Measurements from ENCODE around the gene ADCY5.

The ADCY5 gene

DNA sequence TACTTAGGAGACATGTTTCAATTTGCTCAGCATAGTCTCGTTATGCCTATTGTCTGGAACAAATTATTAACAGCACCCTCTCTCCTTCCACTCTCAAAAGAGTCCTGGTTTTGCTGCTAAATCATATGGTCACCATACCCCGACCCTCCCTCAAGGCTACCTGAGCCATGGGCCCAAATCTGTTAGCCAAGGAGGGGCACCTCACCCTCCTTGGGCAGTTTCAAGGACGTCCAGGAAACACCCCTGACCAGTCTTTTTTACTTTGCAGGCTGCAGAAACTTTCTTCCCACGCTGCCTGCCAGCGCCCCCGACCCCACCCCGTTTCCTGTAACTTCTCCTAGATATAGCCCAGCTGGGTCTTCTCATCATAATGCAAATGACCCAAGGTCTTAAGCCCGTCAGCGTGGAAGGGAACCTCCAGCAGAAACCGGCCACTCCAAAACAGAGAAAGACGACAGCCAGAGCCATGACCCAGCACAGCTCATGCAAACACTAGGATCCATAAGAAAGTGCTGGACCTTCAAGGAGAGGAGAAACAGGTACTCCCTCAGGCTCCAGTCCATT lies 62.3 kb downstream of the ADCY5 start:
- DNase-seq (ENCODE audit: low read depth in 3 of 3): no peak

DNA sequence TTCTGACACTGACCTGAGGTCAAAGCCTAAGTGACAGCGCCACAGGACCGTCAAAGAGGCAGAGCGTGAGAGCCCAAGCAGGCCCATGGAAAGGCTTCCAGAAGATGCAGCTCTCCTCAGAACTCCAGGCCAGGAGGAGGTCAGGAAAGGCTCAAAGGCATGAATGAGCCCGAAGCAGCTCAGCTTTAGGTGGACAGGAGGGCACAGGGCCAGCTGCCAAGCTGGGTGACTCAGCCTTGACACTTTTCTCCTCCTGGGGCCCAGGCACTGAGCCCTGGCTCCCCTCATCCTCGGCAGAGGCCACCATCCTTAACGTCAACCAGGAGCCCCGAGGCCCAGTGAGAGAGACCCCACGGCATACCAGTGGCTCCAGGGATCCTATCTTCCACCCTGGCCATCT lies 62.9 kb downstream of the ADCY5 start:
- DNase-seq (ENCODE audit: low read depth in 3 of 3): no peak

DNA sequence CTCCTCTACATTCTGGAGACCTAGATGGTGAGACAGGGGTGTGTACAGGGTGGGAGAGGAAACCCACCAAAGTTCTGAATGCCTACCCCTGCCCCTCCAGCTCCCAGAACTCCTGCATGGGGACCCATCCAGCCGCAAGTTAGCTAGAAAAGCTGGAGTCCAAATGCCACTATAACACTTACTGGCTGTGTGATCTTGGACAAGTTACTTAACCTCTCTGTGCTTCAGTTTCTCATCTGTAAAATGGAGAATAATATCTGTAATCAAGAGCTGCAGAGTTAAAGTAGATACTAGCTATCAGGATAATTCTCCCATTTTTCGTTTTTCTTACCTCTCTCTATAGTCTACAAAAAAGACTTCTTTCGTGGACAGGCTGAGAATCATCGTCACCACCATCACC lies 63.4 kb downstream of the ADCY5 start:
- DNase-seq (ENCODE audit: low read depth in 3 of 3): no peak

DNA sequence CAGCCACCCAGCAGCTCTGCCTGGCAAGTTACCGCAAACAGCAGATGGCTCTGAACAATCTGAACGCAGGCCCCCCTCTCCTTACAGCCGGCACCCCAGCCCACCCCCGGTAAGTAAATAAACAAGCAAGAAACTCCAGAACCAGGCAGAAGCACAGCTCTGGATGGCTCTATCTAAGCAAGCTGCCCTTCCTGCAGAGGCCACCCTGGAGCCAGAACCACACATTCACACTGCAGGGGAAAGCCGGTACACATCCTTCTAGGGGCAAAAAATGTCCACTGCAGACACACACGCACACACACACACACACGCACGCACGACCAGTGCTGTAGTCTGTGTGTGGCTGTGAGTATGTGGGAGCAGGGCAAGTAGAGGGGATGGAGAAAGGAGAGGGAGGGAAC lies 63.9 kb downstream of the ADCY5 start:
- DNase-seq (ENCODE audit: low read depth in 3 of 3): no peak

DNA sequence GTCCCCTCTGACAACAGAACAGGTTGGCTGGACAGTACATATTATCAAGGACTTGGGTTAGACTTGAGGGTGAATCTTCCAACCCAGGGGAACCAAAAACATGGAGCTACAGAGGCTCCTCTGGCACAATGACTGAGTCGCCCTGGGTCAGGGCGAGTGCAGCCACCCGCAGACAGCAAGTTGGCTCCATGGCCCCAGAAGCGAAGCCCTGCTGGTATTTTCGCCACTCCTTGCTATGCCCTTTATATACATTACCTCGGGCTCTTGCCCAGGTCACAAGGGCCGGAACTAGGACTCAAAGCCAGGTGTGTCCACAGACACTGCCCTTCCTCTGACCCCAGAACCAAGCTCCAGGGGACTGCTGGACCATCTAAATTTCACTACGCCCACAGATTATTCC lies 64.6 kb downstream of the ADCY5 start:
- no peak for DNase-seq (ENCODE audit: low read depth in 3 of 3)

DNA sequence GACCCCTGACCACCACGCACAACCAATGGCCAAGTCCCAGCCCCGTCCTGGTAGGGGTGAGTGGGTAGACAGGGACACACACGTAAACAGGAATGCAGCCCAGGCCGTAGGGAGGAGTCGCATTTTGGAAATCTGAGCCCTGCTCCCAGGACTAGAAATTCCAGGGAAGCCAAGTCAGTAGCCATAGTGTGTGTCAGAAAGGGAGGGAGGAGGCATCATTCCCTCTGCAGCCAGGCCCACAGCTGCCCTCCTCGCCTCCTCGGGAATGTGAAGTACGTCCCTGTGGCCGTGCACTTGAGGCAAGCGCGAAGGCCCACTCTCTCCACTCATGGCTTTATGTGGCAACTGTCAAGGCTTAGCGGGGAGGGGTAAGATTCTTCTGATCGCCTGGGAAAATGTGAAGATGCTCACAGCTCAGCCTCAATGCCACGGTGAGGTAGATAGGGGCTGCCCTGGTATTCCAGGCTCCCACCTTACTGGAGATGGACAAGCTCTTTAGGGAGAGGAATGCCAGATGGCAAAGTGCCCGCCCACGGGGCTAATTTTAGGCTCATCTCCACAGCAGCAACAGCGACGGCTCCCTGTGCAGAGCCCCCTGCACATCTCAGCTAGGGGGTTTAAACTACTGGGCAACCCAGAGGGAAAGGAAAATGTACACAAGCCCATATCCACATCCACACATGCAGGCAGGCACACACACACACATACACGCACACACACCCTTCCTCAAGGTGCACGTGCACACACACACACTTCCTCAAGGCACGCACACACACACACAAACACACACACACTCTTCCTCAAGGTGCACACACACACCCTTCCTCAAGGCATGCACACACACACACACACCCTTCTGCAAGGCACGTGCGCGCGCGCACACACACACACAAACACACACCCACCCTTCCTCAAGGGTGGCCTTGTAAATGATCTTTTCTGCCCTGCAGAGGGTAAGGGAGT lies 65.5 kb downstream of the ADCY5 start:
- DNase-seq (ENCODE audit: low read depth in 3 of 3): no peak

DNA sequence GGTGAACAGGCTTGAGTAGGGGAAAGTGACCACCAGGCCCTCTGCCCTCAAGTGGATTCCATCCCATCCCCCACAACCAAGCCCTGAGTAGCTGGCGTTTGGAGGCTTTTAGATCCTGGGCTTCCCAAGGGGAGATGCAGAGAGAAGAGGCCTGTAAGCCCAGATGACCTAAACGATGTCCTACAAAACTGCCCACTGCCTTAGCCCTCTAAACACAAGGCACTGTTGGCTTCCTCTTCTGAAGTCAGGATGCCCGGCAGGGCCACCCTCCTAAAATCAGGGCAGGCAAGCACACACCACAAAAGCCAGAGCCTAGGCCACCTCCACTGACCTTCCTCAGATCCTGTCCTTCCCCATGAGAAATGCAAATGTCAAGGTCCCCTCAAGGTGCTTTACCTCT lies 68.6 kb downstream of the ADCY5 start:
- no peak for DNase-seq (ENCODE audit: low read depth in 3 of 3)

DNA sequence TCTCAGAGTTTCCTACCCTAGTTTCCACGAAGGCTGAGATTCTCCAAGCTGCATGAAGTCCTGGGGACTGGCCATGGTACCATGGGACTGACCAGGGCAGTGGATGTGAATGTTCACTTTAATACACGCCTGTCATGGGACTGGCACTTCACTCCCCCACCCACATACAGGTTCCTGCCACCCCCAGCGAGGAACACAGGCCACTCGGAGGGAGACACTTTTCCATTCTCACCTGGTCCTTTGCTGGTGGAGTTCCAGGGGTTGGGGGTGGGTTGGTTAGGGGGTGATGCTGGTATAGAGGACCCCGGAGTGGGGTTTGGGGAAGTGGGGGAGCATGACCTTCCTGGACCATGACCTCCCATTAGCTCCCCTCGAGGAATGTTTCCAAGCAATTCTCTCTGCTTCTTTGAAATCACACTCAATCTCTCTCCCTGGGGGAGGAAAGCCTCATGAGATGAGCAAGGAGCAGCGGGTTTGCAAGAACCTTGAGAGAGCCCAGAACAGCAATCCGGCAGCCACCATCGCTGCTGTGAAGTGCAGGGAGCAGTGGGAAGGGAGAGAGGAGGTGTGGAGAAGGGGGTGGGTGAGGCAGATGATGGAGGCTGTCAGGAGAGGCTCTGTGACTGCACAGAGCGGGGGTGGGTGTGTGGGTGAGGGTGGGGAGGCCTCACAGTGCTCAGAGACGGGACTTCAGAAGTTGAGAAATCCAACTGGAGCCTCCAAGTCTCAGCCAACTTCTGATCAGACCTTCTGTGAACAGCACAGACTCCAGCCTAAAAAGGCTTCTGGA lies 69.7 kb downstream of the ADCY5 start:
- DNase-seq (ENCODE audit: low read depth in 3 of 3): no peak

DNA sequence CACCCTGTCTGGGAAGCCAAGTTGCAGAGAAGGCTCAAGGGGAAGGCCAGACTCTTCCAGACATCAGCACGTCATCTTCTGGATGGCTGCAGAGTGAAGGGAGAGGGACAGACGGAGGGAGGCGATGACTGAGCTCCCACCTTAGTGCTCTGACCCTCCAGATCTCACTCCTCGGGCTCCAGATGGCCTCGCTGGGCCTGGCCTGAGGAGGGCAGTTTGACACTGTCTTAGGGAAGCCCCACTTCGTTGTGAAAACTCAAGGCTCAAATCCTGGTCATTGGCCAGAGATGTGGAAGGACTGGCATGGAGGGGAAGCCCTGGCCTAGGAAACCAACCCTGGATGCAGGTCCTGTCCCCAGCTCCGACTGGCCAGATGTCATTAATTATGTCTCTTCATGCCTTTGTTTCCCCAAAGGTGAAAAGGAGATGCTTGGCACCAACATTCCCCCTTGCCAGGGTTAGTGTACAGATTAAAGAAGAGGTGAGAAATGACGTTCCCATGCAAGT lies 70.4 kb downstream of the ADCY5 start:
- no peak for DNase-seq (ENCODE audit: low read depth in 3 of 3)

DNA sequence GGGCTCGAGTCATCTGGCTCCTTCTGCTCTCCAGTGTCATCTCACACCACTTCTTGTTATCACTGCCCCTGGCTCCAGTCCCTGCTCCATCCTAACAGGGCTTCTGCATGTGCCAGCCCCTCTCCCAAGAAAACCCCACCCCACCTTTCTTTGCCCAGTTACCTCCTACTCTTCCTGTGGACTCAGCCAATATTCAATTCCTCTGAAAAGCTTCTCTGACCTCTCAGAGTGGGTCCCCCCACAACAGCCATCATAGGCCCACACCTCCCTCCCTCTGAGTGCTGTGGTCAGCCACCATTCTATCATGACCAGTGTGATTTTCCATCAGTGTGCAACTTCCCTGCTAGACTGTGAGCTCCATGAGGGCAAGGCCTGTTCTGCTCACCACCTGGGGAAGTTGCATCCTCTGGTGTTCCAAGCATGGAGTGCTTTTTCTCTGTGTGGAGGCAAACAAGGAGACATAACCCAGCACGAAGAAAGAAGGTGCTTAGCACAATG lies 71.6 kb downstream of the ADCY5 start:
- DNase-seq (ENCODE audit: low read depth in 3 of 3): no peak

DNA sequence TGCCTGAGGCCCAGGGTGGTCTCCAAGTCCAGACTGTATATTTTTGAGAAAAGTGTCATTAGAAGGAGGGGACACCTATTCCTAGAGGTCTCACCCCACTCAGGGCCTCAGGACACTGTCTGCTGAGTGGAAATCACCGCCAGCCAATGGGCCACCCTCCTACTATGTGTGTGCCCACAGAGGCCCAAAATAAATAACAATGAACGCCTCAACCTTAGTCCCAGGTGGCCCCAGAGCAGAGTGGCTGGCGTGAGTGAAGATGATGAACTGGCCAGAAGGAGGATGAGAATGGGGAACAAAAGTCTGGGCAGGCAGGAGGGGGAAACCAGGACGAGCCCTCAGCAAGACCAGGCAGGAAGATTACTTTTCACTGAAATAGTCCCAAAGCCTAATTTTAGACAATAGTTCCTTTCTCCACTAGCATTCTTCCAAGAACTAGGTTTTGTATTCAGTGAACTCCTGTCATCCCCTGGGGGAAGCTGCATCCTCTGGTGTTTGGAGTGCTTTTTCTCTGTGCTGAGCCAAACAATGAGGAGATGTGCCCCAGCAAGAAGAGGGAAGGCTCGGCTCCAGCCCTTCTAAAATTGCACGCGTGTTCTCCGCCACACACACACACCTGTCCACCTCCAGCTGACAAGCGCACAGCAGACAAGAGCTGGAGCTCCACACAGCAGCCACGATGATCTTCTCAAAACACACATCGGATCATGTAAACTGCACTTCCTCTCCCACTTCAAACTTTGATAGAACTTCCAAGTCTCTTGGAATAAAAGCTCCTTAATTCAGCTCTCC lies 72.2 kb downstream of the ADCY5 start:
- DNase-seq (ENCODE audit: low read depth in 3 of 3): no peak

DNA sequence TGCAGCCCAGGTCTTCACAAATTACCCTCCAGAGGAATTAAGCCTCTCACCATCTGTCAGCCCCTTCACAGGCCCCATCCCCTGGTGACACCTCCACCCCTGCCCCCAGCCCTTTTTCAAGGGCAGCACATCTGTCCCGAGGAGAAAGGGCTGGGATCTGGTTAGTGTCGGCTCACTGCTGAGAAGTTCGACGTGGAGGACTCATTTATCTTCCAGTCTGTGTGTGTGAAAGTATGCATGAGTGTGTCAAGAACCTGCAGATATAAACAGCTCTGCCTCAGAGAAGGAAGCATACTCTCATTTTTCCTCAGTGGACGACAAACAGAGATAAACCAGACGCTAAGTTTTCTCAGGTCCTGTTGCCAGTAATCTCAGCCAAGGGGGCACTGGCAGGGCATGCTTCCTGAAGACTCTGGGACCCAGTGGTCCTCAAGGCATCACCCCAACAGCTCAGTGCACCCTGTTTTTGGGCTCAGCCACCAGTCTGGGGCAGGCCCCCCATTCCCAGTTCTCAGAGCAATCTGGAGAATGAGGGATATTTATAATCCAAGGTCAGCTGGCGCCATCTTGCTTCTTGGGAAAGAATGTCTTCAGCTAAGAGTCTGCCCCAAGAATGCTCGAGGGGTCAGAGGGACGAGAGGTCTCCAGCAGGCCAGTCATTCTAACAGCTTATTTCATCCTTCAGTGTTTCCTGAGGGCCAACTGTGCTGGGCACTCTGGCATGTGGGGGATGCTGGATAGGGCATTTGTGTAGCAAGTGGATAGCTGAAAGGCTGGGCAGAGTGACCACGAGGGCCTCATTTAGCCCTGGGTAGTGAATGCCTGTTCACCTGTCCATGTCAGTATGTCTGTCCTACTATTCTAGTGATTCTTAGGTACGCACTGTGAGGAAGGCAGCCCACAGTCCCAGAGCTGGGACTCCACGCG lies 73.6 kb downstream of the ADCY5 start:
- no peak for DNase-seq (ENCODE audit: low read depth in 3 of 3)

DNA sequence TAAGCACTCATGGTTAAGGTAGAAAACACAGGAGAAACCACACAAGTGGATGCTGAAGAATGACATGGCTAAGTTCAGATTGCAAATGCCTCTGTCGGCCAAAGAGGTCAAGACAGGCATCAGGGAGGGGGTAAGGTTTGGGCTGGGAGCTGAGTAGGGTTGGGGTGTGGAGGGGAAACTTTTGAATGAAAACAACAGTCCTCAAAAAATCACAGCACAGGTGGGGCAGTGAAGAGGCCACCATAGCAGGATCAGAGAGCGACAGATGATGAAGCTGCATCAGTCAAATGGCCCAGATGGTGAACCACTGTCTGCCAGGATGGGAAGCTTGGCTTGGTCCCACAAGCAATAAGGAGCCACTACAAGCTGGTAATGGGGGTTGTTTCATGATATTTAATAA lies 74.9 kb downstream of the ADCY5 start:
- DNase-seq (ENCODE audit: low read depth in 3 of 3): no peak

DNA sequence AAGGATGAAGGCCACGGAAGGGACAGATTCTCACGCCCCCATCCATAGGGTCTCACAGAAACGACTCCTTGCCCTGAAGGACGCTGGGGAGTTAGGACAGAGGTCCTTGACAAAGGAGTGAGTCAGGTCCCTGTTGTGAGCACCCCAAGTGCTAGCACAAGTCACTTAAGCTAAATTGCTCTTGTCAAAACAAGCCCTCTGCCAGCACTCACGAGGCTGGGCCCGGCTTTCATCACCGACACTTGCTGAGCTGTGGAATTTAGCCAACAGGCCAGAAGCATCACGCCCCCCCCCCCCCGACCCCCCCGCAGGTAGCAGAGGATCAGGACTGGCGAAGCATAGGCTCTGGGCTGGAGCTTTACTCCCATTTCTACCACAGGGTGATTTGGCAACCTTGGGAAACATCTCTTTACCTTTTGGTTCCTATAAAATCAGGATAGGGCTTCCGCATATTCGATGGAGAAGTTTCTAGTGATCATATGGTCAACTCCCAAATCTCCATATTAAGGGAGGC lies 75.4 kb downstream of the ADCY5 start:
- no peak for DNase-seq (ENCODE audit: low read depth in 3 of 3)

DNA sequence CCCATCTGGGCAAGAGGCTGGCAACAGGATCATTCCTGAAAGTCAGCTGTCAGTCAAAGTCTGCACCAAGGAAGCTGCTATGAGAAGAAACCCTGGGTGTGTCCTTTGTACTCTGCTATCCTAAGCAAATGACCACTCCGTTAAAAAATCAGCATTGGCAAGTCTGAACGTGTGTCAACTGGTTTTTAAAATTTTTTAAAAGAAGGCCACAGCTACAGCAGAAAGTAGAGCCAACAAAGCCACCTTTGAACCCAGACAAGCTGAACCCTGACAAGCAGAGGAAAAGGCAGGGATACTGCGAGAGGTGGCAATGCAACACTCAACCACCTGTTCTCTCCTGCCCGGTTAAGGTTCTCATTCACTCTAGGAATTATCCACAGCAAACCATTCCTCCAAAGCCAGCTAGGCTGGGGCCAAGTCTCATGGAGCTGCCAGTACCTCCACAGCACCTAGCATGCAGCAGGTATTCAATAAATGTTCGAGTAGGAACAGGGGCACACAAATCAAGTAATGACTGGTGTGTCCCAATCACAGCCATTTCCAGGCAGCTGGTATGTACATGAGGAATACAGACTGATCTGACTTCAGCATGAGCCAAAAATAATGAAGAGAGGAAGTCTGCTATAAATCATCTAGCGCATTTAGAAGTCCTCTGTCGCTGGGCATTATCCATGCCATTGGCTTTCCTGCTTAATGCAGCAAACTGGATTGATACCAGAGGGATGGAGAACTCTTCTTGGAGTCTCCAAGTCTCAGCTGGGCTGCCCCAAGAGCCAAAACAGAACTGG lies 76.0 kb downstream of the ADCY5 start:
- DNase-seq (ENCODE audit: low read depth in 3 of 3): no peak

DNA sequence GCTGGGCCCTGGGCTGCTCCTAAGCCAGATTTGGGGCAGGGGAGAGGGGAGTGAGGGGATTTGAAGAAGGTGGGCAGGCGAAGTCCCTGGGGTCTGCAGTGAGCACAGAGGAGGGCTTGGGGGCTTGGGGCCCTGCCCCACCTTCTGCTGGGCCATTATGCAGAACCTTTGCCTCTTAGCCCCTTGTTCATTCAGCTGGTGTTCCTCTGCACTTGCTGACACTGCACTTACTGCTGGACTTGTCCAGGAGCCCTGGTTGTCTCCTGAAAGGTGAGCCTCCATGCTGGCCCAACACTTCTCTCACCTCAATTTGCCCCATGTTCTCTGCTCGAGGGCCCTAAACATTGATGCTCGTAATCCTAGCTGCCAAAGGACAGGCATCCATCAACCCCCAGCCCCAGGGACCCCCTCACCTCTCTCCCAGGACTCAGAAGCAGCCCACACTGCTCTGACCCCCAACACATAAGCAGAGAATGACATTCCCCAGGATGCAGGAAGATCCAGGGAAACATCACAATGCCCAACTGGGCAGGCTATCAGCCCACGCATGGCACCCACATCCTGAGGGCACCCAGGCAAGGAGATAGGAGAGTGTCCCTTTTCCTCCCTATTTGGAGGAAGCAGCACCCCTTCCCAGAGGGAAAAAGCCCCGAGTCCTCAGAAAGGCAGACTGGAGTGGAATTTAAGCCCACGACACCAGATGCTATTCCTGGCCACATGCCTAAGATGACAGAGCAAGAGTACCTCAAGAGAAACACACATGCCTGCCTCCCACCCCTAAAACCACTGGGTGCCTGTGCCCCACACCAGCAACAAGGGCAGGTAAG lies 76.8 kb downstream of the ADCY5 start:
- DNase-seq (ENCODE audit: low read depth in 3 of 3): no peak

DNA sequence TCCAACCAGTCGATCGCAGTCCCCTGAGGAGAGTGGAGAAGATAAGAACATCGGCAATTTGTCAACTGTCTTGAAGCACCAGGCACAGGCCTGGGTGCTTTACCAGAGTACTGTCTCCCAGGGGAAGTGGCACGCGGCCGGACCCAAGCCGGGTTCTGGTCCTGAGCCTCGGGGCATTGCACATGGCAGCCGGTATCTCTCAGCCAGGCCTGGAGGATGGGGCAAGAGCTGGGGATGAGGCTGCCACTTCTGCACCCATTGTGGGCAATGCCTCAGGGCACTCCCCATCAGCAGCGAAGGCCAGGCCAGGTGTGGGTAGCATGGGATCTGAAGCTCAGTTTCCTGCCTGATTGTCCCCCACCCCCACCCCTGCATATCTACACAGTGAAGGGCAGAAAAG lies 77.5 kb downstream of the ADCY5 start:
- DNase-seq (ENCODE audit: low read depth in 3 of 3): no peak

DNA sequence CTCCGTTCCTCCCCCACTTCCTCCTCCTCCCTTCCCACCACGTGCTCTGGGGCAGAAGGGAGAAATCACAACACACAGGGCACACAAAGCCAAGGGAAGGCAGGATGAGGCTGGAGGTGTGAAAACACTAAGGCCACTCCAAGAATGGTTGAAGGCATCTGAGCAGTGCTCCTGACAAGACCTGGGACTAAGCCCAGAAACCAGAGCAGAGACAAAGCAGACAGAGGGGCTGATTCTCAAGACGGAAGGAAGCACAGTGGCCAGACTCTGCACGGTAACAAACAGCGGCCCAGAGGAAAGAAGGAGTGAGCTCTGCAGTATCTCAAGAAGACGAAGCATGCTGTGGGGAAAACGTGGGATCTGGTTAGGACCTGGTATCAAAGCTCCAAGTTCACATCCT lies 78.1 kb downstream of the ADCY5 start:
- DNase-seq (ENCODE audit: low read depth in 3 of 3): no peak

All from stimulated activated CD4-positive, alpha-beta T cell treated with anti-CD3 and anti-CD28 coated beads, TNF-alpha, amount 100 ng/mL, for 24 hours (primary cell).